ENCODE measurements around the gene COL7A1. TPM values are rescaled to one million over a fixed set of nuclear protein-coding genes. Genes with fewer than 3 reads are reported as not detected.

COL7A1 gene
- total RNA-seq, 2 donors from 2014 or later: 15.7 to 16.6 TPM

DNA sequence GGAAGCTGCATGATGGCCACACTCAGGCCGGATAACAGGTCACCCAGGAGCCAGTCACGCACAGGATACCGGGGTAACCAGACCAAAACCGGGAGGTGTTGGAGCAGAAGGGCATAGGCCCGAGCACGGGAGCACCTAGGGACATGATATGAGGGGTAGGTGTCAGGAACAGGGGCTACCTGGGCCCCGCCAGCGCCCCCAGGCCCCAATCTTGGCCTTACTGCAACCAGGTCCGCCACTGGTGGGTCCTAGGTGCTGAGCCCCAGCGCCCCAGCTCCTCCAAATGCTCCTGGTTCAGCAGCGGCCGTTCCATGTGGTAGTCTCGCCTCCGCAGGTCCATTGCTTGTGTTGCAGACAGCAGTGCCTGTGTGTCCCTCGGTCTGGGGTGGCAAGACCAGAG lies 38.1 kb upstream of the COL7A1 start:
- peaks cover 37% of the 10 kb centered on the region for H3K36me3 ChIP-seq (ENCODE audit: control insufficient read depth, insufficient read depth, low read length)
- H3K27ac ChIP-seq (ENCODE audit: low read depth, low read length): no peak overlapping the region
- WGBS, 2 experiments (ENCODE audit: insufficient coverage in 1 of 2, insufficient read length in 1 of 2): 84 to 96% methylated on average over 5 to 15 of the region's 15 CpGs
- H3K9ac ChIP-seq (ENCODE audit: extremely low read depth, low read length, poor library complexity, severe bottlenecking): no peak overlapping the region
- H3K4me3 ChIP-seq (ENCODE audit: low read length): no peak overlapping the region
- H3K4me1 ChIP-seq (ENCODE audit: control insufficient read depth, insufficient read depth, low read length): peaks cover 11% of the 10 kb centered on the region
- Mint-ChIP-seq H3K4me1 (peaks cover 21% of the 10 kb centered on the region), H3K27me3 (ENCODE audit: insufficient read depth) (no peaks in the 10 kb centered on the region), H3K4me3 (no peak overlapping the region), H3K27ac (no peak overlapping the region), H3K9me3 (no peaks in the 10 kb centered on the region), H3K36me3 (ENCODE audit: low read depth) (peaks cover 44% of the 10 kb centered on the region)
- H3K27me3 ChIP-seq (ENCODE audit: control insufficient read depth, insufficient read depth, low read length, poor library complexity, severe bottlenecking): no peaks in the 10 kb centered on the region
- no peaks in the 10 kb centered on the region for H3K9me3 ChIP-seq (ENCODE audit: control insufficient read depth, low read length)
- TF ChIP-seq, protein P1, sequence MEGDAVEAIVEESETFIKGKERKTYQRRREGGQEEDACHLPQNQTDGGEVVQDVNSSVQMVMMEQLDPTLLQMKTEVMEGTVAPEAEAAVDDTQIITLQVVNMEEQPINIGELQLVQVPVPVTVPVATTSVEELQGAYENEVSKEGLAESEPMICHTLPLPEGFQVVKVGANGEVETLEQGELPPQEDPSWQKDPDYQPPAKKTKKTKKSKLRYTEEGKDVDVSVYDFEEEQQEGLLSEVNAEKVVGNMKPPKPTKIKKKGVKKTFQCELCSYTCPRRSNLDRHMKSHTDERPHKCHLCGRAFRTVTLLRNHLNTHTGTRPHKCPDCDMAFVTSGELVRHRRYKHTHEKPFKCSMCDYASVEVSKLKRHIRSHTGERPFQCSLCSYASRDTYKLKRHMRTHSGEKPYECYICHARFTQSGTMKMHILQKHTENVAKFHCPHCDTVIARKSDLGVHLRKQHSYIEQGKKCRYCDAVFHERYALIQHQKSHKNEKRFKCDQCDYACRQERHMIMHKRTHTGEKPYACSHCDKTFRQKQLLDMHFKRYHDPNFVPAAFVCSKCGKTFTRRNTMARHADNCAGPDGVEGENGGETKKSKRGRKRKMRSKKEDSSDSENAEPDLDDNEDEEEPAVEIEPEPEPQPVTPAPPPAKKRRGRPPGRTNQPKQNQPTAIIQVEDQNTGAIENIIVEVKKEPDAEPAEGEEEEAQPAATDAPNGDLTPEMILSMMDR (conservative IDR thresholded peaks at IDR 0.05): no peak
- no peak for DNase-seq

GRCh38 chr3:48631516-48632448 lies 36.7 kb upstream of the COL7A1 start:
- Mint-ChIP-seq H3K27me3 (ENCODE audit: insufficient read depth) (no peaks in the 10 kb centered on the region), H3K27ac (no peak overlapping the region), H3K36me3 (ENCODE audit: low read depth) (peaks cover 54% of the 10 kb centered on the region), H3K4me1 (peaks cover 14% of the 10 kb centered on the region), H3K4me3 (no peak overlapping the region), H3K9me3 (no peaks in the 10 kb centered on the region)
- 93 to 99% methylated on average over 17 to 22 of the region's 22 CpGs for WGBS, 2 experiments (ENCODE audit: insufficient coverage in 1 of 2, insufficient read length in 1 of 2)
- H3K27ac ChIP-seq (ENCODE audit: low read depth, low read length): no peak overlapping the region
- H3K4me3 ChIP-seq (ENCODE audit: low read length): no peak overlapping the region
- no peaks in the 10 kb centered on the region for H3K9me3 ChIP-seq (ENCODE audit: control insufficient read depth, low read length)
- H3K4me1 ChIP-seq (ENCODE audit: control insufficient read depth, insufficient read depth, low read length): peaks cover 5% of the 10 kb centered on the region
- no peak overlapping the region for H3K9ac ChIP-seq (ENCODE audit: extremely low read depth, low read length, poor library complexity, severe bottlenecking)
- peaks cover 41% of the 10 kb centered on the region for H3K36me3 ChIP-seq (ENCODE audit: control insufficient read depth, insufficient read depth, low read length)
- H3K27me3 ChIP-seq (ENCODE audit: control insufficient read depth, insufficient read depth, low read length, poor library complexity, severe bottlenecking): no peaks in the 10 kb centered on the region
- TF ChIP-seq, protein P1 (conservative IDR thresholded peaks at IDR 0.05): no peak
- DNase-seq: no peak

- TF ChIP-seq, protein P1 (conservative IDR thresholded peaks at IDR 0.05): no peak
- WGBS, 2 experiments (ENCODE audit: insufficient coverage in 1 of 2, insufficient read length in 1 of 2): 93 to 94% methylated on average over 3 to 12 of the region's 12 CpGs
- Histone ChIP-seq H3K27me3 (ENCODE audit: control insufficient read depth, insufficient read depth, low read length, poor library complexity, severe bottlenecking) (no peaks in the 10 kb centered on the region), H3K4me1 (ENCODE audit: control insufficient read depth, insufficient read depth, low read length) (no peaks in the 10 kb centered on the region), H3K9ac (ENCODE audit: extremely low read depth, low read length, poor library complexity, severe bottlenecking) (no peak overlapping the region), H3K27ac (ENCODE audit: low read depth, low read length) (no peak overlapping the region), H3K9me3 (ENCODE audit: control insufficient read depth, low read length) (no peaks in the 10 kb centered on the region), H3K4me3 (ENCODE audit: low read length) (no peak overlapping the region), H3K36me3 (ENCODE audit: control insufficient read depth, insufficient read depth, low read length) (peaks cover 44% of the 10 kb centered on the region)
- H3K36me3 Mint-ChIP-seq (ENCODE audit: low read depth): peaks cover 64% of the 10 kb centered on the region
- peaks cover 7% of the 10 kb centered on the region for H3K4me1 Mint-ChIP-seq
- H3K4me3 Mint-ChIP-seq: no peak overlapping the region
- no peak for DNase-seq
- H3K27ac Mint-ChIP-seq: no peak overlapping the region
- H3K9me3 Mint-ChIP-seq: no peaks in the 10 kb centered on the region
- H3K27me3 Mint-ChIP-seq (ENCODE audit: insufficient read depth): no peaks in the 10 kb centered on the region
Measured at GRCh38 chr3:48630833-48631232, 35.7 kb upstream of the COL7A1 start.
